GM23338 (cell line): Measurements from ENCODE around the gene SETX.

Experiments used
- CREB1 ChIP-seq: fragments of 250-450 bp; sonication (Bioruptor Pico); IDR thresholded peaks from 2 replicates; pipeline ENCODE4 v1.5.0; 2020; ENCODE audit warnings: low read depth, mild to moderate bottlenecking, moderate library complexity
- CTCF ChIP-seq, 2 experiments: fragments of 200-600 bp in 1 of 2; sonication (generic) in 1 of 2; conservative IDR thresholded peaks; 2 replicates each; pipeline versions ENCODE4 v1.5.1 to v1.6.1; 2016 to 2017; ENCODE audit warnings: antibody characterized with exemption in 2 of 2, low read depth in 2 of 2, mild to moderate bottlenecking in 2 of 2, moderate library complexity in 1 of 2
- ETS1 ChIP-seq: IDR thresholded peaks from 2 replicates; pipeline ENCODE4 v1.6.1; 2016; ENCODE audit warnings: antibody characterized with exemption
- EZH2 ChIP-seq: fragments of 200-600 bp; sonication (generic); IDR thresholded peaks from one replicate; pipeline ENCODE4 v1.8.0; 2017; ENCODE audit warnings: antibody characterized with exemption, mild to moderate bottlenecking, low read depth; ENCODE audit not compliant: unreplicated experiment
- EZH2phosphoT487 ChIP-seq: fragments of 200-600 bp; sonication (generic); IDR thresholded peaks from one replicate; pipeline ENCODE4 v1.8.1; 2018; ENCODE audit warnings: antibody characterized with exemption; ENCODE audit not compliant: unreplicated experiment
- JUNB ChIP-seq: IDR thresholded peaks from one replicate; pipeline ENCODE4 v1.6.1; 2016; ENCODE audit warnings: antibody characterized with exemption; ENCODE audit not compliant: unreplicated experiment
- NANOG ChIP-seq: IDR thresholded peaks from 2 replicates; pipeline ENCODE4 v1.6.1; 2016; ENCODE audit warnings: antibody characterized with exemption, borderline replicate concordance
- POLR2AphosphoS5 ChIP-seq: IDR thresholded peaks from 2 replicates; pipeline ENCODE4 v1.6.1; 2016; ENCODE audit warnings: antibody characterized with exemption, low read depth
- REST ChIP-seq: IDR thresholded peaks from one replicate; pipeline ENCODE4 v1.6.1; 2018; ENCODE audit warnings: antibody characterized with exemption; ENCODE audit not compliant: unreplicated experiment
- STAT1 ChIP-seq: IDR thresholded peaks from one replicate; pipeline ENCODE4 v1.6.1; 2016; ENCODE audit warnings: antibody characterized with exemption; ENCODE audit not compliant: unreplicated experiment
- ZNF114 ChIP-seq: fragments of 250-450 bp; sonication (Bioruptor Pico); IDR thresholded peaks from 2 replicates; pipeline ENCODE4 v1.5.0; 2020; ENCODE audit warnings: mild to moderate bottlenecking, moderate library complexity
- ZNF331 ChIP-seq: fragments of 250-450 bp; sonication (Bioruptor Pico); IDR thresholded peaks from 2 replicates; pipeline ENCODE4 v1.5.0; 2020; ENCODE audit warnings: low read depth, mild to moderate bottlenecking, moderate library complexity
- ZNF462 ChIP-seq: fragments of 250-450 bp; sonication (Bioruptor Pico); IDR thresholded peaks from 2 replicates; pipeline ENCODE4 v1.5.0; 2020; ENCODE audit warnings: mild to moderate bottlenecking, moderate library complexity

GRCh38 chr9:132224645-132225044 is 130.1 kb downstream of the SETX start:
- TF ChIP-seq CTCF (conservative IDR thresholded peaks at IDR 0.05; ENCODE audit: low read depth in 2 of 2), result no peak
- no peak for TF ChIP-seq POLR2AphosphoS5
- TF ChIP-seq EZH2, result no peak
- no peak for TF ChIP-seq EZH2phosphoT487
- TF ChIP-seq CREB1 (CRISPR knock-in tag), result no peak
- TF ChIP-seq REST, result no peak
- TF ChIP-seq JUNB, result no peak
- no peak for TF ChIP-seq STAT1
- no peak for TF ChIP-seq ETS1
- no peak for TF ChIP-seq ZNF331 (CRISPR knock-in tag)
- TF ChIP-seq NANOG, result no peak
- no peak for TF ChIP-seq ZNF114 (CRISPR knock-in tag)
- TF ChIP-seq ZNF462, result no peak
